Subcutaneous adipose tissue (tissue), 4 donors: Measurements from ENCODE around the gene DDX17. TPM values are rescaled to one million over a fixed set of nuclear protein-coding genes. Genes with fewer than 3 reads are reported as not detected.

ENCODE experiments used
- CTCF ChIP-seq: fragments of 450-650 bp; IDR thresholded peaks from one replicate; pipeline ENCODE4 v1.5.1; 2016; ENCODE audit warnings: low read depth, mild to moderate bottlenecking, control low read depth, antibody characterized with exemption, moderate library complexity
- total RNA-seq, 4 donors: library from RNA; depleted of rRNA; stranded (reverse); fragments of >200 nt; gene quantifications; one replicate each; pipeline ENCODE4 v1.1.0, GENCODE V29; 2016

The DDX17 gene
- total RNA-seq, 4 donors from 2014 or later: 390 to 637 (median 507) TPM

GRCh38 chr22:38468443-38469305 lies 37.4 kb downstream of the DDX17 start:
- TF ChIP-seq CTCF: no peak

- no peak for TF ChIP-seq CTCF
Observed at GRCh38 chr22:38467904-38468442, 38.1 kb downstream of the DDX17 start, which contains the start of gene KDELR3. Gene KDELR3 (plus strand): TSS chr22:38468096. CDS start chr22:38468234, 138 bp downstream.

GRCh38 chr22:38467438-38467903 lies 38.6 kb downstream of the DDX17 start:
- no peak for TF ChIP-seq CTCF

- no peak for TF ChIP-seq CTCF
Observed at GRCh38 chr22:38465673-38466490, 40.2 kb downstream of the DDX17 start.

GRCh38 chr22:38464992-38465672 lies 41.0 kb downstream of the DDX17 start:
- TF ChIP-seq CTCF: no peak

GRCh38 chr22:38462960-38463784 lies 42.9 kb downstream of the DDX17 start:
- no peak for TF ChIP-seq CTCF
